Adrenal gland (tissue), 12 donors: ENCODE measurements around the gene CGNL1. TPM values are rescaled to one million over a fixed set of nuclear protein-coding genes. Genes with fewer than 3 reads are reported as not detected.

Source experiments
- DNase-seq, 7 donors: peaks; one replicate each; pipeline ENCODE4 v3.0.0-alpha.2; 2019 to 2020
- H3K27ac ChIP-seq, 5 donors: fragments of 200-600 bp; sonication (generic) in 4 of 5; 1 replicate in 3 of 5; 2 replicates in 2 of 5; pipeline versions ENCODE4 v1.5.1 to v1.8.0; 2016 to 2020; ENCODE audit warnings: mild to moderate bottlenecking in 1 of 5
- H3K27me3 ChIP-seq: fragments of 200-600 bp; 2 replicates; pipeline ENCODE4 v1.8.0; 2021
- H3K36me3 ChIP-seq, 2 donors: fragments of 200-600 bp; replicated peaks in 1 of 2; 1 replicate in 1 of 2; 2 replicates in 1 of 2; pipeline versions ENCODE4 v1.5.1 to v1.8.0; 2018 to 2022
- H3K4me1 ChIP-seq, 2 donors: fragments of 200-600 bp; replicated peaks in 1 of 2; 1 replicate in 1 of 2; 2 replicates in 1 of 2; pipeline versions ENCODE4 v1.5.1 to v1.8.0; 2018 to 2021
- H3K4me3 ChIP-seq, 4 donors: fragments of 200-600 bp; sonication (generic) in 3 of 4; one replicate each; pipeline ENCODE4 v1.5.1; 2016 to 2018
- H3K9me3 ChIP-seq, 3 donors: fragments of 200-600 bp; sonication (generic) in 1 of 3; replicated peaks in 1 of 3; 1 replicate in 2 of 3; 2 replicates in 1 of 3; pipeline versions ENCODE4 v1.5.1 to v1.8.0; 2016 to 2021
- CTCF ChIP-seq, 6 experiments: fragments of 450-650 bp in 4 of 6; fragments of 200-600 bp in 2 of 6; sonication (generic) in 1 of 6; IDR thresholded peaks; 1 replicate in 5 of 6; 2 replicates in 1 of 6; pipeline versions ENCODE4 v1.5.1 to v1.8.0; 2016 to 2021; ENCODE audit warnings: antibody characterized with exemption in 6 of 6, mild to moderate bottlenecking in 2 of 6, moderate library complexity in 1 of 6
- POLR2A ChIP-seq, 2 donors: fragments of 450-650 bp; IDR thresholded peaks; one replicate each; pipeline ENCODE4 v1.6.1; 2017; ENCODE audit warnings: antibody characterized with exemption in 2 of 2, mild to moderate bottlenecking in 2 of 2, moderate library complexity in 1 of 2
- WGBS, 4 donors: extraction: QIAGEN DNeasy Blood & Tissue Kit in 2 of 4; methylation state at CpG; one replicate each; pipeline versions ENCODE4 v1.1.5 to v1.1.7; 2013 to 2017; 5-methylcytosine and 5-hydroxymethylcytosine counted together
- intact Hi-C, 2 donors: fragments of 100-400 bp; cut with DNase I; formaldehyde crosslinking; loops; one replicate each; pipeline versions ENCODE4 v1.14.1 to v1.15.0; 2022 to 2023
- polyA plus RNA-seq, 3 donors: library from polyadenylated mRNA; stranded (reverse); fragments of 200-250 nt in 2 of 3; fragments of 350-450 nt in 1 of 3; fragmentation: Illumina TruSeq in 1 of 3; extraction: RNeasy Lipid Tissue Mini Kit (QIAGEN cat#74804) in 1 of 3; gene quantifications; one replicate each; pipeline ENCODE4 v1.2.3, GENCODE V29; 2013 to 2014
- total RNA-seq, 9 donors: library from RNA; depleted of rRNA in 4 of 9; stranded (reverse); fragments of >200 nt in 4 of 9; fragments of 120-200 nt in 1 of 9; fragmentation: NEBNext Ultra II Directional in 1 of 9; extraction: Animal tissue kit (Norgen Biotek cat#: 25700) in 1 of 9; gene quantifications; one replicate each; pipeline versions ENCODE4 v1.1.0 to v1.2.4, GENCODE V29; 2013 to 2023
- donor health status: healthy with polysubstance abuse.
- donor health status: Bipolar disorder and iron deficiency.
- donor health status: DM: yes; HTN: yes; CAD: no.
- donor health status: DM: no; HTN: no; CAD: no.
- donor health status: DM: no; HTN: no; CAD: no.
- donor health status: DM: yes; HTN: yes; CAD: no.

CGNL1 gene
- total and polyA plus RNA-seq, 12 donors, result 5.2 to 49.5 (median 22.0) TPM

GRCh38 chr15:57418635-57419034 lies 42.3 kb downstream of the CGNL1 start:
- no peaks in the 10 kb centered on the region for H3K9me3 ChIP-seq
- 96 to 99% (median 96%) methylated on average over 11 to 13 of the region's 13 CpGs for WGBS, 4 donors
- peaks cover 0 to 8% of the 10 kb centered on the region in 2 donors for H3K4me1 ChIP-seq
- no peak for DNase-seq
- intact Hi-C loops, result no loop called here
- TF ChIP-seq CTCF (IDR thresholded peaks at IDR 0.05) (no peak), POLR2A (IDR thresholded peaks at IDR 0.05) (no peak)
- H3K36me3 ChIP-seq, result no peaks in the 10 kb centered on the region
- H3K4me3 ChIP-seq, result no peak overlapping the region
- H3K27me3 ChIP-seq, result no peaks in the 10 kb centered on the region
- H3K27ac ChIP-seq, result no peak overlapping the region

GRCh38 chr15:57419335-57419734 lies 43.0 kb downstream of the CGNL1 start:
- Histone ChIP-seq H3K9me3 (no peaks in the 10 kb centered on the region), H3K4me1 (peaks cover 0 to 8% of the 10 kb centered on the region in 2 donors), H3K4me3 (no peak overlapping the region), H3K27ac (no peak overlapping the region), H3K27me3 (no peaks in the 10 kb centered on the region), H3K36me3 (no peaks in the 10 kb centered on the region)
- 30 to 46% (median 42%) methylated on average over 2 of the region's 2 CpGs for WGBS, 4 donors
- DNase-seq, result no peak
- TF ChIP-seq CTCF (IDR thresholded peaks at IDR 0.05), result no peak
- no peak for TF ChIP-seq POLR2A (IDR thresholded peaks at IDR 0.05)
- intact Hi-C loops, result no loop called here

- H3K4me1 ChIP-seq, result peaks cover 0 to 8% of the 10 kb centered on the region in 2 donors
- WGBS, 4 donors, result 89 to 94% (median 93%) methylated on average over 3 of the region's 3 CpGs
- intact Hi-C loops, result no loop called here
Observed at GRCh38 chr15:57421110-57421509, 44.8 kb downstream of the CGNL1 start.

GRCh38 chr15:57421551-57421950 lies 45.2 kb downstream of the CGNL1 start:
- H3K27me3 ChIP-seq, result no peaks in the 10 kb centered on the region
- peaks cover 0 to 8% of the 10 kb centered on the region in 2 donors for H3K4me1 ChIP-seq
- no peak for DNase-seq
- H3K4me3 ChIP-seq, result no peak overlapping the region
- H3K27ac ChIP-seq, result no peak overlapping the region
- WGBS, 4 donors, result 69 to 80% (median 77%) methylated on average over 6 of the region's 6 CpGs
- intact Hi-C loops, result no loop called here
- H3K9me3 ChIP-seq, result no peaks in the 10 kb centered on the region
- no peaks in the 10 kb centered on the region for H3K36me3 ChIP-seq
- TF ChIP-seq CTCF (IDR thresholded peaks at IDR 0.05), result no peak

More at GRCh38 chr15:57421110-57421509, 44.8 kb downstream of the CGNL1 start:
- no peak overlapping the region for H3K4me3 ChIP-seq
- no peak for DNase-seq
- no peak overlapping the region for H3K27ac ChIP-seq
- TF ChIP-seq CTCF (IDR thresholded peaks at IDR 0.05) (no peak), POLR2A (IDR thresholded peaks at IDR 0.05) (no peak)
- no peaks in the 10 kb centered on the region for H3K27me3 ChIP-seq
- H3K36me3 ChIP-seq, result no peaks in the 10 kb centered on the region
- H3K9me3 ChIP-seq, result no peaks in the 10 kb centered on the region
